GM18505 (cell line): ENCODE data around the gene OCLN.
"Not testable (repeated sequence)": the region's sequence is repeated elsewhere in the genome, so short reads cannot be mapped to it uniquely, and the experiment has no call there.

Experiments
- ATAC-seq: cut with Tn5 transposase; IDR thresholded peaks from one replicate; pipeline ENCODE4 v1.9.1; 2021; ENCODE audit not compliant: unreplicated experiment
- POLR2A ChIP-seq: IDR thresholded peaks from 4 replicates; pipeline ENCODE4 v1.6.1; 2011; ENCODE audit warnings: borderline replicate concordance; ENCODE audit not compliant: insufficient read depth, insufficient read length; ENCODE audit errors: extremely low read depth

The OCLN gene, protein sequence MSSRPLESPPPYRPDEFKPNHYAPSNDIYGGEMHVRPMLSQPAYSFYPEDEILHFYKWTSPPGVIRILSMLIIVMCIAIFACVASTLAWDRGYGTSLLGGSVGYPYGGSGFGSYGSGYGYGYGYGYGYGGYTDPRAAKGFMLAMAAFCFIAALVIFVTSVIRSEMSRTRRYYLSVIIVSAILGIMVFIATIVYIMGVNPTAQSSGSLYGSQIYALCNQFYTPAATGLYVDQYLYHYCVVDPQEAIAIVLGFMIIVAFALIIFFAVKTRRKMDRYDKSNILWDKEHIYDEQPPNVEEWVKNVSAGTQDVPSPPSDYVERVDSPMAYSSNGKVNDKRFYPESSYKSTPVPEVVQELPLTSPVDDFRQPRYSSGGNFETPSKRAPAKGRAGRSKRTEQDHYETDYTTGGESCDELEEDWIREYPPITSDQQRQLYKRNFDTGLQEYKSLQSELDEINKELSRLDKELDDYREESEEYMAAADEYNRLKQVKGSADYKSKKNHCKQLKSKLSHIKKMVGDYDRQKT

DNA sequence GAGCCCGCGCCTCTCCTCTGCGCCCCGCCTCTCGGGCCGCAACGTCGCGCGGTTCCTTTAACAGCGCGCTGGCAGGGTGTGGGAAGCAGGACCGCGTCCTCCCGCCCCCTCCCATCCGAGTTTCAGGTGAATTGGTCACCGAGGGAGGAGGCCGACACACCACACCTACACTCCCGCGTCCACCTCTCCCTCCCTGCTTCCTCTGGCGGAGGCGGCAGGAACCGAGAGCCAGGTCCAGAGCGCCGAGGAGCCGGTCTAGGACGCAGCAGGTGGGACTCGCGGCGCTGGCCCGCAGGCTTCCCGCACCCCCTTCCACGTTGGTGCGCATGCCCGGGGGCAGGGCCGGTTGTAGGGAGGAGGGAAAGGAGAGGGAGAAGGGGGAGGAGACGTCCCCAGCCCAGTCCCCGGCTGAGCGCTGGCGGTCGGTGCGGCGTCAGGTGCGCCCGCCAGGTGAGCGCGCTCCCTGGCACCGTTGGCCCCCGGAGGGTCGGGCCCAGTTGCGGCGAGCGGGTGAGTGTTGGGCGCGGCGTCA is at the start of gene OCLN:
Gene OCLN, plus strand, starts transcription at position 400 of the 532 bp plus-strand sequence. CDS start 11,455 bp downstream, outside the sequence.
- TF ChIP-seq POLR2A: peak; percentile 65
- peak; percentile 67 for ATAC-seq

DNA sequence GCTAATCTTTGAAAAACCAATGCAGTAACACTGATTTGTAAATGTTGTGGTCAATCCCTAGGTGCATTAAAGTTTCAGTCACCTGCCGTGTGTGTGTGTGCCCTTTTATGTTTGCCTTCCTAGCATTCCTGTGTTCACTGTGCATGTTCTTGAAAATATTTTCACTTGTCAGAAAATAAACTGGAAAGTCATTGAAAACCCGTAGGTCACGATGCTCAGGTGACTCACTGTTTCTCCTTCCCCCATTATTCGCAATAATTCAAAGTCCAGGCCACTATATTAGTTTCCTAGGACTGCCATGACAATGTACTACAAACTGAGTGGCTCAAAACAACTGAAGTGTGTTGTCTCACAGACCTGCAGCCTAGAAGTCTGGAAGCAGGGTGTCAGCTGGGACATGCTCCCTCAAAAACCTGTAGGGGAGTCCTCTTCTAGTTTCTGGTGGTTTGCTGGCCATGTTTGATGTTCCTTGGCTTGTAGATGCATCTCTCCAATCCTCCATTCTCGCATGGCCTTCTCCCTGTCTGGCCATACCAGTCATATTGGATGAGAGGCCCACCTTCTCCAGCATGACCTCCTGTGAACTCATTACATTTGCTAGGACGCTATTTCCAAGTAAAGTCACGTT is 48.3 kb upstream of the OCLN start:
- ATAC-seq: no peak

DNA sequence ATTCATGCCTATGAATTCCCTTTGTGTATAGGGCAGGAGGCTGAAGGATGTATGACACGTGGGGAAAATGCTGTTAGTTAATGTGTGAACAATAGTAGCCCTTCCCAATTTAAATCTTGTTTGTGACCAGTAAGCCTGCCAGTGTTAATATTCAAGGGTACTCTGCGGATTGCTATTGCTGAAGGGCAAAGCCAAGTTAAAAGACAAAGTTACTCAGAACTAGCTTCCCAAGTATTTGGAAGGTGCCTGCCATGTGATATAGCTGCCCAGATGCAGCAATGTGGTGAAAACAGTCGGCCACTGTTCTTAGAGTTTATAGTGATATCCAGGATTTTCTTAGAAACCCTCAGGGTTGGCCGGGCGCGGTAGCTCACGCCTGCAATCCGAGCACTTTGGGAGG is 43.1 kb upstream of the OCLN start:
- no peak for TF ChIP-seq POLR2A
- ATAC-seq: no peak

More for the DNA sequence above, 48.3 kb upstream of the OCLN start:
- TF ChIP-seq POLR2A: no peak

DNA sequence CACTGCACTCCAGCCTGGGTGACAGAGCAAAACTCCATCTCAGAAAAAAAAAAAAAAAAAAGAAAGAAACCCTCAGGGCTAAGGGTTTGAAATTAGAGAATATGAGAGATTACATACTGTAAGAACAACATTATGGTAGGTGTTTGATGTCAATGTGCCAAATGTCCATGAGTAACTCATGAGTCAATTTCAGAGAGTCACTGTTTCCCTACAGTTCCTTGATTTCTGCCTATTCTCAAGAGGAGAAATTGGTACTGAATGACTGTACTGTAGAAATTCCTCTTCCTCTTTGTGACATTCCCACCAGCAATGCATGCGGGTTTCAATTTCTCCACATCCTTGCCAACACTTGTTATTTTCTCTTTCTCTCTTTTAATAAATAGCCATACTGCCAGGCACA is 42.5 kb upstream of the OCLN start:
- no peak for TF ChIP-seq POLR2A
- no peak for ATAC-seq

DNA sequence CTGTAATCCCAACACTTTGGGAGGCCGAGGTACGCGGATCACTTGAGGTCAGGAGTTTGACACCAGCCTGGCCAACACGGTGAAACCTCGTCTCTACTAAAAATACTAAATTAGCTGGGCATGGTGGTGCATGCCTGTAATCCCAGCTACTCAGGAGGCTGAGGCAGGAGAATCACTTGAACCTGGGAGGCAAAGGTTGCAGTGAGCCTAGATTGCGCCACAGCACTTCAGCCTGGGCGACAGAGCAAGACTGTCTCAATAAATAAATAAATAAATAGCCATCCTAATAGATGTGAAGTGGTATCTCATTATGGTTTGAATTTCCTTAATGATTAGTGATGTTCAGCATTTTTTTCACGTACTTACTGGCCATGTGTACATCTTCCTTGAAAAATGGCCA is 42.1 kb upstream of the OCLN start:
- ATAC-seq: not testable (repeated sequence)

DNA sequence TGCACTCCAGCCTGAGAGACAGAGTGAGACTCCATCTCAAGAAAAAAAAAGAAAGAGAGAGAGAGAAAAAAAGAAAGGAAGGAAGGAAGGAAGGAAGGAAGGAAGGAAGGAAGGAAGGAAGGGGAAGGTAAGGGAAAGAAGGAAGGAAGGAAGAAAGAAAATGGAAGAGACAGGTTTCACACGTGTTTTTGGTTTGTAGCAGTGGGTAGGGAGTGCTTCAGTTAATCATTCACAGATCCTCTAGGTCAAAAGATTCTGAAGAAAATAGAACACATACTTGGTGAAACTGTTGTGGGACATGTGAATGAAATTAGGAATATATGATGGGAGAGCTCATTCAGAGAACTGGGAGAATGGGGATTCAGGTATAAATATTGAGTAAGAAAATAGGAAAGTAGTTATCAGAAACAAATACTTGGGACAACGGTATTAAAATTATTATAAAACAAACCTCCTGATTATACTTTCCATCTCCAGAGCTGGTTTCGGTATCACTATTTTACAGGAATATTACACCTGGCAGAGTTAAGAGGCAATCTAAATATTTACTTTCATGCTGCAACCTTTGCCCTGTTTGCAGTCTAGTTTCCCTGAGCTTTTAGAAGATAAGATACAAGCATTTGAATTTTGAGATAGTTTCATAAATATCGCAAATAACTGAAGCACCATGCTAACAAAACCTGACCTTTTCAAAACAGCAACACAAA is 40.5 kb upstream of the OCLN start:
- no peak for TF ChIP-seq POLR2A
- ATAC-seq: no peak

DNA sequence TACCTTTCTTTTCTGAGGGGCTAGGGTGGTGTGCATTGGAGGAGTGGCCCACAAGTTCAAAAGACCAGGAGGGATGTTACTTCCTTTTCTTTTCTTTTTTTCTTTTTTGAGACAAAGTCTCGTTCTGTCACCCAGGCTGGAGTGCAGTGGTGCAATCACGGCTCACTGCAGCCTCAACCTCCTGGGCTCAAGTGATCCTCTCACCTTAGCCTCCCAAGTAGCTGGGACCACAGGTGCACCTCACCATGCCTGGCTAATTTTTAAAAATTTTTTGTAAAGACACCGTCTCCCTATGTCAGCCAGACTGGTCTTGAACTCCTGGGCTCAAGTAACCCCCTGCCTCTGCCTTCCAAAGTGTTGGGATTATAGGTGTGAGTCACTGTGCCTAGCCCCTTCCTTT is 39.1 kb upstream of the OCLN start:
- ATAC-seq: not testable (repeated sequence)

DNA sequence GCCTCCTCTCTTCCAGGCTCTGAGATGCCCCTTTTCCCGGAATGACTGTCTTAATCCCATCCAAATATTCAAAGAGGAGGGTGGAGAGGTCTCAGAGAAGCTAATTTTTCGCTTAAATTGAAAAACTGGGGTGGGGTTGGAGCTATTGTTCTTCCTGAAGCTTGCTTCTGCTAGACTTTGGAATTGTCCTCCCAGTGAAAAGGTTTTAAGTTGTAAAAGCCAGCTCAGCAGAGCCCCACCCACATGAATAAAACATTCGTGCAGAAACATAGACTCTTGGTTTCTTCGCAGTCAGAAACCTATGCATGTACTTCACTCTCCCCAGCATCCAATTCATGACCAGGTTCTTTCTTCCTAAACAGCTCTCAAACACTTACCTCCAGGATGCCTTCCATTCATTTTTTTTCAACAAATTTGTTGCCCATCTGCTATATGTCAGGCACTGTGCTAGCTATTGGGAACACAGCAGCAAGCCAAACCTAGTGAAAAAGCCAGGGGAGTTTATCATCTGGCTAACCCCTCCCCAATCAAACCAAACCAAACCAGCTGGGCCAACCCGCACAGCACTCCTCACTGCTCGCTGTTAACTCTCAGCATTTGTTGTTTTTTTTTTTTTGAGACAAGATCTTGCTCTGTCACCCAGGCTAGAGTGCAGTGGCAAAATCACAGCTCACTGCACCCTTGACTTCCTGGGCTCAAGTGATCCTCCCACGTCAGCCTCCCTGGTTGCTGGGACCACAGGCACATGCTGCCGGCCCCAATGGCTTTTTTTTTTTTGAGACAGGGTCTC is 37.9 kb upstream of the OCLN start:
- ATAC-seq: no peak

DNA sequence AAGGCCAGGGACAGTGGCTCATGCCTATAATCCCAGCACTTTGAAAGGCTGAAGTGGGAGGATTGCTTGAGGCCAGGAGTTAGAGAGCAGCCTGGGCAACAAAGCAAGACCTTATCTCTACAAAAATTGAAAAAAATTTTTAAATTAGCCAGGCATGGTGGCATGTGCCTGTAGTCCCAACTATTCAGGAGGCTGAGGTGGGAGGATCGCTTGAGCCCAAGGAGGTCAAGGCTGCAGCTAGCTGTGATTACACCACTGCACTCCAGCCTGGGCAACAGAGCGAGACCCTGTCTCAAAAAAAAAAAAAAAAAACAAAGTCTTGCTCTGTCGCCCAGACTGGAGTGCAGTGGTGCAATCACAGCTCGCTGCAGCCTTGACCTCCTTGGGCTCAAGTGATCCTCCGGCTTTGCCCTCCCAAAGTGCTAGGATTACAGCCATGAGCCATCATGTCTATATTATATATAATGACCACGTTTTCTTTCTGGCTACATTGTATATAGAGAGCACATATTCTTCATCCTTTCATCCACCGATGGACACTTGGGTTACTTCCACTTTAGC is 37.1 kb upstream of the OCLN start:
- not testable (repeated sequence) for ATAC-seq

More for the DNA sequence above, 37.9 kb upstream of the OCLN start:
- no peak for TF ChIP-seq POLR2A

DNA sequence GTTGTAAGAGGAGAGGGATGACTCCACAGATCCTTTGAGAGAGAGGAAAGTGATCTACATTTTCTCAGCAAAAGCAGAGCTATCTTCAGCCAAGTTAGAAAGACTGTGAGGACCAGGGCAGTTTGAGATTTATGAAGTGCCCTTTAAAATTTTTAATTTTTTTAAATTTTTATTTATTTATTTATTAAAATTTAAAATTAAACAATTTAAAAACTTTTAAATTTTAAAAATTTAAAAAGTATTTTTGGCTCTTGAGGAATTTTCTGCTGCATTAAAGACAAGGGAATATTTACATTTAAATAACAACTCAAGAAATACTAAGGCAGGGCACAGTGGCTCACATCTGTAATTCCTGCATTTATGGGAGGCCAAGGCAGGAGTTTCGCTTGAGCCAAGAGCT is 30.4 kb upstream of the OCLN start:
- ATAC-seq: no peak
- TF ChIP-seq POLR2A: no peak

DNA sequence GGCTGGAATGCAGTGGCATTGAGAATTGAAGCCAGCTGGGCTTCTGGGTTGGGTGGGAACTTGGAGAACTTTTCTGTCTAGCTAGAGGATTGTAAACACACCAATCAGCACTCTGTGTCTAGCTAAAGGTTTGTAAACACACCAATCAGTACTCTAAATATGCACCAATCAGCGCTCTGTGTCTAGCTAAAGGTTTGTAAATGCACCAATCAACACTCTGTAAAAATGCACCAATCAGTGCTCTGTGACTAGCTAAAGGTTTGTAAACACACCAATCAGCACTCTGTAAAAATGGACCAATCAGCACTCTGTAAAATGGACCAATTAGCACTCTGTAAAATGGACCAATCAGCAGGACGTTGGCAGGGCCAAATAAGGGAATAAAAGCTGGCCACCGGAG is 26.2 kb upstream of the OCLN start:
- not testable (repeated sequence) for ATAC-seq

DNA sequence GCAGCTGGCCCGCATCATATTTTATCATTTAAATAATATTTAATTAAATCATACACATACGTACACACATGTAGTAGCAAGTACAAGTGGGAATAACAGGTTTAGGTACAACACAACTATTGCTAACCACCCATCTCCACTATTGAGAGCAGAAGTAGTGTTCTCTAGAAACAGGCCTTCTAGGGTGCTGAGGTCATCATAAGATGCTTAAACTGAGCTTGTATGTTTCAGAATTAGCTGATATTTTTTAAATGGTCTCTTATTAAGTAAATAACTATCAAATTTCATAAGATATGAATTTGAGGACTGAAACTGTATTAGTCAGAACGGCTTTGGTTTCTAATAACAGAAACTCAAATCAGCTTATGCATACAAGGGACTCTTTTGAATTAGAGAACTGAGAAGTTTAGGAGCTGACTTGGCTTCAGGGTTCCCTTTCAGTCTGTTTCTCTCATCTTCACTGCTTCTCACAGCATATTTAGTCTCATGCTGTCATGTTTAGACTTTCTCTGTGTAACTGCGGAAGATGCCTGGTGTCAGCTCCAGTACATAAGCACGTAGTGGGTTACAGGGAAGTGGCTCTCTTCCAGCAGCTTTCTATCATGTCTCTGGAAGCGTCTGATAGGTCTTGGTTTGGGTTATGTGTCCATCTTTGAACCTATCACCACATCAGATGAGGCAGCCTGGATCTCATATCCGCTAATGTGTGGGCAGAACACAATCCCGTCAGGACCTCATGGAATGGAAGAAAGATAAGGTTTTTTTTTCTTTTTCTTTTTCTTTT is 25.0 kb upstream of the OCLN start:
- ATAC-seq: peak; percentile 89
- TF ChIP-seq POLR2A: no peak
